Skin epidermis (tissue), 12 donors: Measurements from ENCODE around the gene ZG16.
"Not testable (repeated sequence)": the region's sequence is repeated elsewhere in the genome, so short reads cannot be mapped to it uniquely, and the experiment has no call there.

Experiments
- H3K27ac ChIP-seq, 21 experiments: fragments of 200-600 bp; sonication (generic) in 11 of 21; one replicate each; pipeline ENCODE4 v1.5.0; 2020; ENCODE audit warnings: mild to moderate bottlenecking in 3 of 21, inconsistent platforms in 2 of 21, moderate library complexity in 2 of 21
- H3K4me3 ChIP-seq, 7 experiments: fragments of 200-600 bp; sonication (generic) in 2 of 7; one replicate each; pipeline ENCODE4 v1.5.0; 2020; ENCODE audit warnings: inconsistent platforms in 2 of 7, mild to moderate bottlenecking in 2 of 7, moderate library complexity in 1 of 7

ZG16 gene, protein sequence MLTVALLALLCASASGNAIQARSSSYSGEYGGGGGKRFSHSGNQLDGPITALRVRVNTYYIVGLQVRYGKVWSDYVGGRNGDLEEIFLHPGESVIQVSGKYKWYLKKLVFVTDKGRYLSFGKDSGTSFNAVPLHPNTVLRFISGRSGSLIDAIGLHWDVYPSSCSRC

DNA sequence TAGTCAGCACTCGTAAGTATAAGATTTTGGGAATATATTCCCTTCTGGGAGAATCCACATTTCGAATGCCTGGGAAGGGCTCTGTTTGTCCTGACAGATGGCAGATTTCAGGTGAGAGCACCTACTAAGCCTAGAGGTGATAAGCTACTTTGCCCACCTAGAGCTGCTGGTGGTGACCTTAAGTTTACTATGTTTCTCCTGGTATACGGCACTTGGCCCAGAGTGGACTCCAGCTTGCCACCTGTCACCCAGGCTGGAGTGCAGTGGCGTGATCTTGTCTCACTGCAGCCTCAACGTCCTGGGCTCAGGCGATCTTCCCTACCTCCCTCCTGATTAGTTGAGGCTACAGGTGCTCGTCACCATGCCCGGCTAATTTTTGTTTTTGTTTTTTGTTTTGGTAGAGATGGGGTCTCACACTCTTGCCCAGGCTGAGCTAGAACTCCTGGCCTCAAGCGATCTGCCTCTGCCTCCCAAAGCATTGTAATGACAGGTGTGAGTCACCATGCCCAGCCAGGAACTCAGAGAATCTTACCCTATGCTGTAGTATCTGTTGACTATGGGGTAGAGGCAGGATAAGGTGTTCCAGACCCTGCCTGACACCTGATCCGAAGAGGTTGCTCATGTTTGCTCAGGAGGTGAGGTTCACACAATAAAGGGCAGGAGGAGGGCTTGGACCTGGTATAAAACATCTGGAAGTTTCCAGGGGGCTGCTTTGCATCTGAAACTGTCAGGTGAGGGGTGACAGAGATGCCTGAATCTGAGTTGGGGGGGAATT is at the start of gene ZG16:
ZG16 (plus strand) TSS at position 681 of the 775 bp plus-strand sequence. CDS start 1,011 bp downstream, outside the sequence.
- Histone ChIP-seq H3K4me3 (no peak within 1 kb of the TSS), H3K27ac (no peak within 1 kb of the TSS)

DNA sequence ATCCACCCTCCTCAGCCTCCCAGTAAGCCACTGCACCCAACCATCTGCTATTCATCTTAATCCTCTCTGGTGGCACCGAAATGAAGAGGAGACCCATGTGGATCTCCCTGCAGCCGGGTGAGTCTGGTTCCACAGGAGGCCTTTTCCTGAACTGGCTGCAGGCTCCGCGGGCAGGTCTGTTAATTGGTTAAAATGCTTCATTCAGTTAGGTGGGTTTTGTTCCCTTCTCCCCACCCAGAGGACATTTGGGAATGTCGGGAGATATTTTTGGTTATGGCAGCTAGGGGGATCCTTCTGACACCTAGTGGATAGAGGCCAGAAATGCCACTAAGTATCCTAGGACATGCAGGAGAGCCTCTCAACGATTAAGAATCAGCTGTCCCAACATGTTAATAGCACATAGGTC is 48.9 kb upstream of the ZG16 start:
- Histone ChIP-seq H3K4me3 (no peak overlapping the region), H3K27ac (no peak overlapping the region)

DNA sequence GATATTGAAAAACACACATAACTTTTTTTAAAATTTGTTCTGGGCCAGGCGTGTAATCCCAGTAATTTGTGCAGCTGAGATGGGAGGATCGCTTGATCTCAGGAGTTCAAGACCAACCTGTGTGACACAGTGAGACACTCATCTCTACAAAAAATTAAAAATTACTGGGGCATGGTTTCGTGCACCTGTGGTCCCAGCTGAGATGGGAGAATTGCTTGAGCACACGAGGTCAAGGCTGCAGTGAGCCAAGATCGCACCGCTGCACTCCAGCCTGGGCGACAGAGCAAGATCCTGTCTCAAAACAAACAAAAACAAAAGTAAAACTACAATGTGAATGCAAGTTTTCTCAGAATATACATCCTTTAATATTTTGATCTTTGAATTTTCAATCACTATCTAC is 47.4 kb upstream of the ZG16 start:
- H3K27ac ChIP-seq = no peak overlapping the region

DNA sequence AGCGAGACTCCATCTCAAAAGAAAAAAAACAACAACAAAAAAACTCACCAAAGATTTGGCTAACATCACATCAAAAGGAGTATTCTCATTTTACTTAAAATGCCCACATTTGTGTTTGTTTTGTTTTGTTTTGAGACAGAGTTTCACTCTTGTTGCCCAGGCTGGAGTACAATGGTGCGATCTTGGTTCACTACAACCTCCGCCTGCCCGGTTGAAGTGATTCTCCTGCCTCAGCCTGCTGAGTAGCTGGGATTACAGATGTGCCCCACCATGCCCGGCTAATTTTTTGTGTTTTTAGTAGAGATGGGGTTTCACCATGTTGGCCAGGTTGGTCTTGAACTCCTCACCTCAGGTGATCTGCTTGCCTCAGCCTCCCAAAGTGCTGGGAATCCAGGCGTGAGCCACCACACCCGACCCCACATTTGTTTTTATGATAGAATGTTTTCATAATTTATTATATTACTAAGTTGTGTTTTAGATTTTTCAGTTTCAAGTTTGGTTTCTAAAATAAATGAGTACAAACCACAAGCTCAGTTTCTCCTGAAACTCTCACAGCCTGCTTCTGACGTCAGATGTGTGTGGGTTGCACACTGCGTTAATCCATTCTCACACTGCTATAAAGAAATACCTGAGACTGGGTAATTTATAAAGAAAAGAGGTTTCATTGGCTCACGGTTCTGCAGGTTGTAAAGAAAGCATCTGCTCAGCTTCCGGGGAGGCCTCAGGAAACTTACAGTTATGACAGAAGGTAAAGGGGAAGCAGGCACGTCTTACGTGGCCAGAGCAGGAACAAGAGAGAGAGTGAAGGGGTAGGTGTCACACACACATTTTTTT is 46.1 kb upstream of the ZG16 start:
- not testable (repeated sequence) for H3K4me3 ChIP-seq, H3K27ac ChIP-seq

More for the DNA sequence above, 47.4 kb upstream of the ZG16 start:
- H3K4me3 ChIP-seq = no peak overlapping the region

DNA sequence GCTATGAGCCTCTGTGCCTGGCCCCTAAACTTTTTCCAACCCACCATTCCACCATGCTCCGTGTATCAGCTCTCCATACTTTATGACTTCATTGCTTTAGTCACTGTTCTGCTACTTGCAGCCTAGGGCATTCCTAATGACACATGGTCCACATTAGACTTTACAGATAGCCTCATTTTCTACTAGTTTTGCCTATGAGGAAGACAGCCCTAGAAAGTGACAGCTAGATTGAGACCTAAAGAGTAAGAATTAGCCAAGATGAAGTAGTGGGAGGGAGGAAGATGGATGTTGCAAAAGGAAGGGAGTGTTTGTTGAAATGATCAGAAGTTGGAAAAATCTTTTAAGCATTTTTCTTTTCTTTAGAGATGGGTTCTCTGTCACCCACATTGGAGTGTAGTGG is 43.3 kb upstream of the ZG16 start:
- Histone ChIP-seq H3K4me3 (no peak overlapping the region), H3K27ac (no peak overlapping the region)

DNA sequence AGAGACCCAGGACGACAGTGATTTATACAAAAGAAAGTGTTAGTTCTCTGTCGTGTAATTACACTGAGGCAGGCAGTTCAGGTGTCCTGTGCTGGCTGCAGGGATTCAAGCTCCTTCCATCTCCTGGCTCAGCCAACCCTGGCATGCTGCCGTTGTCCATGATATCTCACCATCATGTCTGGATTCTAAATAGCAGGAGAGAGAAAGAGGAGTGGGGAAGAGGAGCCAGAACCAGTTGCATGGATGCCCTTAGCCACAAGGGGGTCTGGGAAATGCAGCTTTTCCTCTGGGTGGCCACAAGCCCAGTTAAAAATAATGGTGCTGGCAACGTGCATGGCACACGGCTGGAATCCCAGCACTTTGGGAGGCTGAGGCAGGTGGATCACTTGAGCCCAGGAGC is 41.9 kb upstream of the ZG16 start:
- Histone ChIP-seq H3K27ac (no peak overlapping the region), H3K4me3 (no peak overlapping the region)

DNA sequence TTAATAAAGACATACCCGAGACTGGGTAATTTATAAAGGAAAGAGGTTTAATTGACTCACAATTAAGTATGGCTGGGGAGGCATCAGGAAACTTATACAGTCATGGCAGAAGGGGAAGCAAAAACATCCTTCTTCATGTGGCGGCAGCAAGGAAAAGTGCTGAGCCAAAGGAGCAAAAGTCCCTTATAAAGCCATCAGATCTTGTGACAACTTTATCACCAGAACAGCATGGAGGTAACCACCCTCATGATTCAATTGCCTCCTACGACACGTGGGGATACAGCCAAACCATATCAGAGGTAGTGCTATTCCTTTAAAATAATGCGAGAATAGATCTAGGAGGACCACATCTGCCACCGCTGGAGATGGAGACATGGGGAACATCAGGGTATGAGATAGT is 41.3 kb upstream of the ZG16 start:
- H3K27ac ChIP-seq = no peak overlapping the region
- H3K4me3 ChIP-seq = no peak overlapping the region

DNA sequence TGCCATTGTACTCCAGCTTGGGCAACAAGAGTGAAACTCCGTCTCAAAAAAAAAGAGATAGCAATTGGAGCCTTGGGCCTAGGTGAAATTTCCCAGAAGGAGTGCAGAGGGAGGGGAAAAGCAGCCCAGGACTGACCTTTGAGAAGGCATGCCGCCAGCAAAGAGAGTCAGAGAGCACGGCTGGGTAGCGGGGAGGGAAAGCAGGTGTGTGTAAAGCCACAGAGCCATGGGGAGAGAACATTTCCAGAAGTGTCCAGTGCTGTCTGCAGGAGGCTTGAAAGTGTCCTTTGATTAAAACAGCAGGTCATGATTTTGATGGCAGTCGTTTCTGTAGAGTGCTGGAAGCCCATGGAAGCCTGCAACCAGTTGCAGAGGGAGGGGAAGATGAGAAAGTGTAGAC is 40.3 kb upstream of the ZG16 start:
- Histone ChIP-seq H3K27ac (peak overlapping the region in 5 of 21 experiments; percentile 27 to 66 (median 37)), H3K4me3 (no peak overlapping the region)

DNA sequence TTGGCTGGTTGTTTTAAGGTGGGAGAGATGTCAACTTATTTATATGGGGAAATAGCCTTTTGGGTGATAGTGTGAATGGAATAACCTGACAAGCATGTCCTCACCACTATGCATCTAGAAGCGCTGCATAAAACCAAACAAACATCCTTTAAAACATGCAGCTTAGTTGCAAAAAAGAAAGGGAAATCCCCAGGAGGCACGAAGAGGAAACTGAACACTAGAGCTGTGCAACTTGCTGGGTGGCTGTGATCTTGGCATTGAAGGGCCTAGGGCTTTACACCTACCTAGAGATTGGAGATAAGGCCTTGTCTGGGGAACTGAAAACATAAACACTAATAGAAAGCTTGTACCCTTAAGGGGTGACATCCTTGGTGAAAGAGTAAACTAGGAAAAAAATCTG is 39.5 kb upstream of the ZG16 start:
- Histone ChIP-seq H3K27ac (peak overlapping the region in 5 of 21 experiments; percentile 17 to 66 (median 35)), H3K4me3 (no peak overlapping the region)

DNA sequence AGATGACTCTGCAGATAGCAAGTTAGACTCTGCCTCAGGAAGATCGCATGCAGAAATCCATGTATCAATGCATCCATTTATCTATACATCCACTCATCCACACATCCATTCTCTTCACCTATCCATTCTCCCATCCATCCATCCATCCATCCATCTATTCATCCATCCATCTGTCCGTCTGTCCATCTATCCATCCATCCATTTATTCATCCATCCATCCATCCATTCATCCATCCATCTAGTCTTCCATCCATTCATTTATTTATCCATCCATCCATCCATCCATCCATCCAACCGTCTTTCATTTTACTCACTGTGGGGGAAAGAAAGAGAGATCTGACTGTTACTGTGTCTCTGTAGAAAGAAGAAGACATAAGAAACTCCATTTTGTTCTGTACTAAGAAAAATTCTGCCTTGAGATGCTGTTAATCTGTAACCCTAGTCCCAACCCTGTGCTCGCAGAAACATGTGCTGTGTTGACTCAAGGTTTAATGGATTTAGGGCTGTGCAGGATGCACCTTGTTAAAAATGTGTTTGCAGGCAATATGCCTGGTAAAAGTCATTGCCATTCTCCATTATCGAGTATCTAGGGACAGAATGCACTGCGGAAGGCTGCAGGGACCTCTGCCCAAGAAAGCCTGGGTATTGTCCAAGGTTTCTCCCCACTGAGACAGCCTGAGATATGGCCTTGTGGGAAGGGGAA is 38.0 kb upstream of the ZG16 start:
- H3K27ac ChIP-seq, H3K4me3 ChIP-seq: not testable (repeated sequence)

DNA sequence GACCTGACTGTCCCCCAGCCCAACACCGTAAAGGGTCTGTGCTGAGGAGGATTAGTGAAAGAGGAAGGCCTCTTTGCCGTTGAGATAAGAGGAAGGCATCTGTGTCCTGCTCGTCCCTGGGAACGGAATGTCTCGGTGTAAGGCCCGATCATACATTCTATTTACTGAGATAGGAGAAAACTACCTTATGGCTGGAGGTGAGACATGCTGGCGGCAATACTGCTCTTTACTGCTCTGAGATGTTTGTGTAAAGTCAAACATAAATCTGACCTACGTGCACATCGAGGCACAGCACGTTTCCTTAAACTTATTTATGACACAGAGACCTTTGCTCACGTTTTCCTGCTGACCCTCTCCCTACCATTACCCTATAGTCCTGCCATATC is 37.4 kb upstream of the ZG16 start:
- not testable (repeated sequence) for H3K27ac ChIP-seq, H3K4me3 ChIP-seq

DNA sequence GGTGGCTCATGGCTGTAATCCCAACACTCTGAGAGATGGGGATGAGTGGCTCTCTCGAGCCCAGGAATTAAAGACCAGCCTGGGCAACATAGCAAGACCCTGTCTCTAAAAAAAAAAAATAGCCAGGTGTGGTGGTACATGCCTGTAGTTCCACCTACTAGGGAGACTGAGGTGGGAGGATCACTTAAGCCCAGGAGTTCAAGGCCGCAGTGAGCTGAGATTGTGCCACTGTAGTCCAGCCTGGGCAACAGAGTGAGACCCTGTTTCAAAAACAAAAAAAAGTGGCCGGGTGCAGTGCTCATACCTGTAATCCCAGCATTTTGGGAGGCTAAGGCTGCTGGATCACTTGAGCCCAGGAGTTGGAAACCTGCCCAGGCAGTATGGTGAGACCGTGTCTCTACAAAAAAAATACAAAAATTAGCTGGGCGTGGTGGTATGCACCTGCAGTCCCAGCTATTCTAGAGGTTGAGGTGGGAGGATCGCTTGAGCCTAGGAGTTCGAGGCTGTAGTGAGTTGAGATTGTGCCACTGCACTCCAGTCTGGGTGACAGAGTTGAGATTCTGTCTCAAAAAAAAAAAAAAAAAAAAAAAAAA is 35.3 kb upstream of the ZG16 start:
- Histone ChIP-seq H3K4me3 (no peak overlapping the region), H3K27ac (no peak overlapping the region)

DNA sequence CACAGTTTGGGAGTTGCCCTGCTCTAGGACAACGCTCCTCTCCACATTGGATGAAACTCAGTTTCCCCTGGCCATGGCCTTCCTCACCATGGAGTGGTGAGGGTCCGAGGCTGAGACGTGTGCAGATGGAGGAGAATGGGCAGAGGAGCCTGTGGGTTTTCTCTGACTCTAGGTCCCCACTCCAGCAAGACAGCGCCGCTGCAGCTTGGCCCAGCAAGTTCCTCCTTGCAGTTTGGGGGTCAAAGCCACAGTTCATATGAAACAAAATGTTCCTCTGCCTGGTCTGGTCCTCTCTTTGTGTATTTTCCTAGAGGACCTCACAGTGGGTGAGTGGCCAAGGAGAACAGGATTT is 34.6 kb upstream of the ZG16 start:
- Histone ChIP-seq H3K4me3 (no peak overlapping the region), H3K27ac (peak overlapping the region in 7 of 21 experiments; percentile 18 to 95 (median 86))

DNA sequence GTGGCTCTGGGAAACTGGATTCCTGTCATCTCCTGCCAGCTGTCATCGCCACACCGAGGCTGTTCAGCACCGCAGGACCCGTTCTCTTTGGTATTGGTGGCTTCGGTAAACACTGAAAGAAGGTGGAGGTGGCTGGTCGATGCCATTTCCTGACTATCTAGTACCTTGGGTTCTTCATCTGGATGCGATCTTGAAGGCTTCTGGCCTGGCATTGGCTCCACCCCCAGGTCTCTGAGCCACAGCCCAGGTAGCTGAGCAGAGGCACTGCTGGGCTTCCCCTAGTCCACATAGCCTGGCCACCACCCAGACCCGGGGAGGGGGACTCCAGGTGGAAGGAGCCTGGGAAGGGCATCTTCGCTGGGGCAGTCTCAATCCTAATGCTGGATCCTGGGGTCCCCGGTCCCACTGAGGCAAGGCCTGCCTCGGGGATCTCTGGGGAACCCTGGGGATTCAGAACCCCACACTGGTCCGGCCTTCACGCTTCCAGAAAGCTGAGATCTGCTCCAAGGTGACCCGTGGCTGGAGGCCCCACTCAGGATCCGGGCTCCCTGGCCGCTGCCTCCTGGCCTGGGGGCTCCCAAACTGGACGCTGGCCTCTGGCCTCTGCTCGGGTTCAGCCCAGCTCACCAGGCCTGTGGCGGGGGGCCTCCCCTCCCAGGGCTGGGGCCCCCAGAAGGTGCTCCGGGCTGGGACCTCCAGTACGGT is 34.1 kb upstream of the ZG16 start:
- H3K27ac ChIP-seq = peak overlapping the region in 15 of 21 experiments; percentile 1 to 95 (median 81)
- peak overlapping the region; percentile 32 to 52 (median 40) for H3K4me3 ChIP-seq

DNA sequence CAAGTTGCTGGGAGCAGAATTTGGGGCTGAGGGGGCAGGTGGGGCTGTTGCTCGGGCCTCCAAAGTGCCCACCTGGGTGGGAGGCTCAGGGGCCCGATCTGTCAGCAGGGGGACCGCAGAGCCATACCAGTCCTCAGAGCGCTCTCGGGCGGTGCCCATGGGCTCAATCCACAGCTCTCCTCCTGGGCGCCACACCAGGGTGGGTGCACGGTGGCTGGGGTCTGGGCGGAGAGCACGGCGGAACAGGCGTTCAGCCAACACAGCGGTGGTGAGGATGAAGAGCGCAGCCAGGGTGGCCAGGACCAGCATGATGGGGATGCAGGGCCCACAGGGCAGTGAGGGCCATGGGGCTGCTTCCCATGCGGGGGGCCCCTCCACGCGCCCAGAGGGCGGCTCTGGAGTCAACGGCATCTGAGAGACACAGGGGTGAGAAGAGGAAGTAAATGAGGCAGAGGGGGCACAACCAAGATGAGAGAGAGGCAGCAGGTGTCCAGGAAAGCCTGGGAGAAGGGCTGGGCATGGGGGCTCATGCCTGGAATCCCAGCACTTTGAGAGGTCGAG is 33.4 kb upstream of the ZG16 start:
- H3K27ac ChIP-seq = peak overlapping the region in 16 of 21 experiments; percentile 1 to 95 (median 82)
- peak overlapping the region; percentile 32 to 52 (median 40) for H3K4me3 ChIP-seq

DNA sequence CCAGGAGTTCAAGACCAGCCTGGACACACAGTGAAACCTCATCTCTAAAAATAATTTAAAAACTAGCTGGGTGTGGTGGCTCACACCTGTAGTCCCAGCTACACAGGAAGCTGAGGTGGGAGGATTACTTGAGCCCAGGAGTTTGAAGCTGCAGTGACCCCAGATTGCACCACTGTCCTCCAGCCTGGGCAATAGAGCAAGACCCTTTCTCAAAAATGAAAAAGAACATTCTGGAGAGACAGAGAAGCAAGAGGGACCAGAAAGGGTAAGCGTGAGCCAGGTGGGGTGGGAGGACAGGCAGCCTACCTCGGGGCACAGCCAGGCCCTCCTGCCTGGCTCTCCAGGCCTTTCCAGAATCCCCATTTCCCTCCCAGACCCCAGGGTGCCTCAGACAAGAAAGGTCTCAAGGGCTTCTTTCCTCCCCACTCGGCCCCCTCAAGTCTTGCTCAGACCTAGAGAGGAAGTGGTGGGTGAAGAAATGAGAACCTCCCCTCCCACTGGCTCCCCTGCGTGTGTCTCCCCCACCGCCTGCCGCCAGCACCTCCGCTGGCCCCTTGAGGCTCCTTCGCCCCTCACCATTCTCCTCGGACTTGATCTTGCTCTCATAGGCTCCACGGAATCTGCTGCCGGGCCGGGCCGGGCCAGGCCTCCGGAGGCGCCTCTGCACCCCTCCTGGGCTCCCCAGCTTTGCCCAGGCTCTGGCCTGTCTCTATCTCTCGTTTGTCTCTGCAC is 32.8 kb upstream of the ZG16 start:
- Histone ChIP-seq H3K4me3 (peak overlapping the region; percentile 32 to 52 (median 40)), H3K27ac (peak overlapping the region in 19 of 21 experiments; percentile 28 to 95 (median 80))

DNA sequence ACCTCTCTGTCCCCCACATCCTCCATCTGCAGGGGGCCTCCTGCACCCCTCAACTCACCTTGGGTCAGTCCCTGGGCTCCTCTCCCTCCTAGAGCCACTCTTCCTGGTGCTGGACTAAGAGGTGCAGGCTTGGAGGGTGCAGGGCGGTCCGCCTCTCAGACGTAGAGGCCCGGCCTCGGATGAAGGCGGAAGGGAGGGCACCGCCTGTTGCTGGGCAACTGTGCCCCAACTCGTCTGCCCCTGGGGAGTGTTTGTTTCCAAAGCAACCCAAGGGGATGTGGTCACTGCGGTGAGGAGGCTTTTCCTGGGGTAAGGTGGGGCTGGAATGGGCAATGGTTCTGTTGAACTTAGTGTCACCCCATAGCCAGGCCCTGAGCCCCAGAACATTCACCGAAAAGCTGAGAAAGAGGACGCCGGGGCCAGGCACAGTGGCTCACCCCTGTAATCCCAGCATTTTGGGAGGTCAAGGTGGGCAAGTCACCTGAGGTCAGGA is 32.2 kb upstream of the ZG16 start, which contains the start of gene C16orf54:
C16orf54 (minus strand) TSS at position 138 of the 493 bp plus-strand sequence. CDS start 1,039 bp downstream, outside the sequence.
- peak within 1 kb of the TSS; percentile 32 to 52 (median 40) for H3K4me3 ChIP-seq
- H3K27ac ChIP-seq = peak within 1 kb of the TSS in 19 of 21 experiments; percentile 28 to 95 (median 80)
